ENCODE data around the gene UMPS. TPM values are rescaled to one million over a fixed set of nuclear protein-coding genes. Genes with fewer than 3 reads are reported as not detected.

The UMPS gene
- total and polyA plus RNA-seq, 2 of the 4 experiments (the other 2 are of a cell fraction) = 18.7 to 26.7 TPM

- no TSS peak for BruUV-seq (replicated peaks)
- Histone ChIP-seq H3K4me1 (ENCODE audit: control insufficient read depth, insufficient read depth, low read length) (peaks cover 20% of the 10 kb centered on the region), H3K56ac (ENCODE audit: extremely low read depth, insufficient read depth, low read length) (no peak overlapping the region; the same call in 1 of the 2 replicates), H3K4me2 (ENCODE audit: low read depth, low read length) (no peak overlapping the region), H2AK9ac (replicated peaks; ENCODE audit: low read depth, low read length, poor library complexity) (peak overlapping the region; percentile 79), H3K27me3 (ENCODE audit: control insufficient read depth, insufficient read depth, low read length) (no peaks in the 10 kb centered on the region), H2BK15ac (ENCODE audit: low read depth, low read length) (peak overlapping the region; percentile 84; the same call in 2 of the 3 replicates), H3K27ac (ENCODE audit: insufficient read depth, low read length) (no peak overlapping the region; the same call in 1 of the 2 replicates), H2AK5ac (ENCODE audit: low read depth, low read length) (peak overlapping the region; percentile 96), H3K14ac (replicated peaks; ENCODE audit: low read depth, low read length) (peak overlapping the region; percentile 34; the same call in 1 of the 2 replicates), H4K20me1 (ENCODE audit: insufficient read depth, low read length) (peaks cover 2% of the 10 kb centered on the region; the same call in 1 of the 2 replicates), H2BK120ac (ENCODE audit: low read depth, low read length) (peak overlapping the region; percentile 80), H4K5ac (ENCODE audit: low read depth, low read length) (peak overlapping the region; percentile 6; the same call in 1 of the 2 replicates), H2BK5ac (ENCODE audit: low read depth, low read length, poor library complexity, severe bottlenecking) (peak overlapping the region; percentile 53), H2AFZ (replicated peaks; ENCODE audit: low read length, poor library complexity) (peak overlapping the region; percentile 51), H3K23ac (ENCODE audit: low read depth, low read length) (peak overlapping the region; percentile 15; the same call in 1 of the 2 replicates), H3K9me1 (ENCODE audit: insufficient read depth, low read length) (peaks cover 30% of the 10 kb centered on the region), H3K79me1 (ENCODE audit: low read depth in 1 of 2, low read length in 2 of 2) (peaks cover 7 to 71% of the 10 kb centered on the region in 2 experiments), H3K4me3 (ENCODE audit: insufficient read depth, low read depth, low read length) (no peak overlapping the region), H3K4ac (ENCODE audit: low read depth, low read length) (peak overlapping the region; percentile 90), H3K18ac (ENCODE audit: low read depth, low read length) (no peak overlapping the region; the same call in 1 of the 2 replicates), H2BK20ac (ENCODE audit: low read depth, low read length) (peak overlapping the region; percentile 73), H3K9me3 (ENCODE audit: control insufficient read depth, insufficient read depth, low read length) (no peaks in the 10 kb centered on the region), H4K91ac (ENCODE audit: insufficient read depth, low read depth, low read length) (peak overlapping the region; percentile 92), H3K9ac (ENCODE audit: low read depth, low read length) (no peak overlapping the region), H3K36me3 (ENCODE audit: control insufficient read depth, insufficient read depth, low read length) (peaks cover 14% of the 10 kb centered on the region), H4K8ac (ENCODE audit: low read depth in 2 of 2, low read length in 2 of 2) (peak overlapping the region in 1 of 2 experiments; percentile 37; a peak in 3 of 4 replicates)
- TF ChIP-seq NFE2L2 (IDR thresholded peaks at IDR 0.05; ENCODE audit: low read depth, low read length) (no peak), RCOR1 (IDR thresholded peaks at IDR 0.05; ENCODE audit: insufficient replicate concordance, low read length) (no peak), BHLHE40 (IDR thresholded peaks at IDR 0.05; ENCODE audit: low read depth, low read length) (no peak)
- TF ChIP-seq, protein P1, sequence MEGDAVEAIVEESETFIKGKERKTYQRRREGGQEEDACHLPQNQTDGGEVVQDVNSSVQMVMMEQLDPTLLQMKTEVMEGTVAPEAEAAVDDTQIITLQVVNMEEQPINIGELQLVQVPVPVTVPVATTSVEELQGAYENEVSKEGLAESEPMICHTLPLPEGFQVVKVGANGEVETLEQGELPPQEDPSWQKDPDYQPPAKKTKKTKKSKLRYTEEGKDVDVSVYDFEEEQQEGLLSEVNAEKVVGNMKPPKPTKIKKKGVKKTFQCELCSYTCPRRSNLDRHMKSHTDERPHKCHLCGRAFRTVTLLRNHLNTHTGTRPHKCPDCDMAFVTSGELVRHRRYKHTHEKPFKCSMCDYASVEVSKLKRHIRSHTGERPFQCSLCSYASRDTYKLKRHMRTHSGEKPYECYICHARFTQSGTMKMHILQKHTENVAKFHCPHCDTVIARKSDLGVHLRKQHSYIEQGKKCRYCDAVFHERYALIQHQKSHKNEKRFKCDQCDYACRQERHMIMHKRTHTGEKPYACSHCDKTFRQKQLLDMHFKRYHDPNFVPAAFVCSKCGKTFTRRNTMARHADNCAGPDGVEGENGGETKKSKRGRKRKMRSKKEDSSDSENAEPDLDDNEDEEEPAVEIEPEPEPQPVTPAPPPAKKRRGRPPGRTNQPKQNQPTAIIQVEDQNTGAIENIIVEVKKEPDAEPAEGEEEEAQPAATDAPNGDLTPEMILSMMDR (conservative IDR thresholded peaks at IDR 0.05; ENCODE audit: low read depth, low read length) = no peak
- in situ Hi-C loops (cut with MboI; ENCODE audit: low sequenced_read_pairs) (no loop called here), dilution Hi-C loops (cut with HindIII; ENCODE audit: low sequenced_read_pairs, unreplicated experiment) (loop anchor here (25.0 kb wide), 1 partner anchor 114 kb away; the partner anchor contains the start of gene ITGB5), intact Hi-C loops (cut with micrococcal nuclease) (loop anchor here (5.0 kb wide), 1 partner anchor 39 kb away; no protein-coding TSS in a partner anchor)
- ChIA-PET POLR2A (ENCODE audit: unreplicated experiment) (interaction anchor here (0.5 kb wide), 1 partner anchor 697 kb away, joined by 5 read pairs; no protein-coding TSS in a partner anchor), CTCF (interaction anchor here (1.4 kb wide), 1 partner anchor 12 kb away, joined by 6 read pairs; no protein-coding TSS in a partner anchor)
- DNase-seq = no peak
- WGBS, 2 experiments (ENCODE audit: extremely low coverage in 2 of 2, insufficient read length in 1 of 2) = 100% methylated on average over 7 of the region's 17 CpGs; no CpG with 5 or more reads in 1 of the 2 experiments
- peak; percentile 10; the same call in 1 of the 2 replicates for ATAC-seq (ENCODE audit: low read depth)
These were observed 43.4 kb downstream of the UMPS start for GRCh38 chr3:124773351-124774326.
